Effector CD8-positive, alpha-beta T cell (primary cell): ENCODE results near the gene TOX4.
"Not testable (repeated sequence)": the region's sequence is repeated elsewhere in the genome, so short reads cannot be mapped to it uniquely, and the experiment has no call there.

Source experiments
- DNase-seq: peaks from one replicate; lab custom pipeline; 2025; lab: John Stamatoyannopoulos, UW

TOX4 gene

GRCh38 chr14:21534576-21534975 lies 57.6 kb downstream of the TOX4 start:
- no peak for DNase-seq

- DNase-seq, result no peak
These were observed 58.8 kb downstream of the TOX4 start for GRCh38 chr14:21535545-21536417.

GRCh38 chr14:21536418-21537089 lies 59.6 kb downstream of the TOX4 start:
- DNase-seq, result no peak

GRCh38 chr14:21537090-21537424 lies 60.1 kb downstream of the TOX4 start:
- DNase-seq, result no peak

GRCh38 chr14:21539189-21539940 lies 62.4 kb downstream of the TOX4 start:
- no peak for DNase-seq

- no peak for DNase-seq
These were observed 64.5 kb downstream of the TOX4 start for GRCh38 chr14:21541413-21542074.

- DNase-seq, result no peak
These were observed 66.5 kb downstream of the TOX4 start for GRCh38 chr14:21543521-21543960.

GRCh38 chr14:21543963-21544362 lies 67.0 kb downstream of the TOX4 start:
- DNase-seq, result no peak

GRCh38 chr14:21544588-21544987 lies 67.6 kb downstream of the TOX4 start:
- DNase-seq, result not testable (repeated sequence)
